Activated CD4-positive, alpha-beta T cell treated with anti-CD3 and anti-CD28 coated beads for 24 hours (primary cell): ENCODE data around the gene AKAP13.

Experiments
- DNase-seq, 2 donors: peaks; one replicate each; pipeline ENCODE4 v3.0.0-alpha.2; 2020; ENCODE audit warnings: low read depth in 2 of 2

The AKAP13 gene

GRCh38 chr15:85700767-85701166 lies 320.4 kb downstream of the AKAP13 start:
- DNase-seq = no peak

DNA sequence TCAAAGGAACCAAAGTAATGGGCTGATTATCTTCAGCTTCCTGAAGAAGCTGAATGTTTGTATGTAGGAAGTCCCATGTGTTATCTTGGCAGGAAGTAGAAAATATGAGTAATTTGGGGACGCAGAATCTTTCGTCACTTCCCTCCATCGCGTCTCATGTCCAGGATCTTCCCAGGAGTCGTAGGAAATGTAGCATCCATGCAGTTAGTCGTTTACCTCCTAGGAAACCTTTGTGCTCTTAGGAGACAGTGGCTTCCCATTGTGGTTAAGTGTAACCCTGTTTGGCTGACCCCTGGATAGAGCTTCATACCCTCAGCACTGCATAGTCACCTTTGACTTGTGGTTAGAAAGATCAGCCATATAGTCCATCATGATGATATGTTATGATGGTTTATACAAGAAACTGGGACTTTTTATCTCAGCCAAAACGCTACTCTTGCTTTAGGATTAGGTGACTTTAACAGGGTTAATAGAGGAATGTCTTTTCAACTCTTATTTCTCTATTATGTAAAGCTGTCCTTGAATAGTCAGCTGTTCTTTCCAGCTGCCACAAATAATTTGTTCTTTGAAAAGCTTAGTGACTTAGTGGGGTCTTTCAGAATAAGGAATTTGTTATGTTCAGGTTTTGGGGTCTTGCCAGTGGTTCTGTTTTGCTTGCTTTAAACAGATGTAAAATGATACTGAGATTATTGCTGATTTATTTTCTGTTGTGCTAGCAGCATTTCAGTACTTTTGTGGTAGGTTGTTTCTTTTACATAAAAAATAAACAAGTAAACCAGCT lies 322.1 kb downstream of the AKAP13 start:
- DNase-seq = no peak

GRCh38 chr15:85704066-85704465 lies 323.7 kb downstream of the AKAP13 start:
- DNase-seq = no peak

DNA sequence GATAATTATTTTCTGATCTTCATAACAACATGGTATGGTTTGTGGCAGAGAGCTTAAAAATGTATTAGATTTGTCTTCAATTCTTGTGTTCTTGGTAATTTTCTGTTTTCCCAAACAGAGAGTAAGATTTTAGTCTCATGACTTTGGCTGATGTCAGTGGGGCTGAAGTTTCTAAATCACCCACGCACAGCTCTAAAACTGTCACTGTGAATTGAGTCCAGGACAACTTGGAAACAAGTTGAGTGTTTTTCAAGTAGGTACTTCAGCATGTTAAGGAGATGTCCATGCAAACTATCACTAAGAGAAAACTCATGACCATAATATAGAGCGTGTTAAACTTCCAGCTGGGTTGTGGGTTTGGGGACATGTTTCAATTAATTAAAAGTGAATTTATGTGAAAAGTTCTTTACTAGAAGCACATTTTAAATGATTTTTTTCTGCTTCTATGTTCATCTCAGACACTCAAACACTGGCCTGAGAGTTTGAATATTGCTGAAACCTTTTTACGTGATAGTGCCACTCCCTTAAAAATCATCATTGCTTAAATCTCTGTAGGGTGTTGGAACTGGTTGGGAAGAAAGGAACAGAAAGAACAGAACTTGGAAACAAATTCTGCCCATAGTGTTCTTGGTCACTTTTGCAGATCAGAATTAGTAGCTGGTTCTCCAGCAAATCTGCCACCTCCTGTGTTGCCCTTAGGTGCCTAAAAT lies 324.5 kb downstream of the AKAP13 start:
- DNase-seq = no peak

DNA sequence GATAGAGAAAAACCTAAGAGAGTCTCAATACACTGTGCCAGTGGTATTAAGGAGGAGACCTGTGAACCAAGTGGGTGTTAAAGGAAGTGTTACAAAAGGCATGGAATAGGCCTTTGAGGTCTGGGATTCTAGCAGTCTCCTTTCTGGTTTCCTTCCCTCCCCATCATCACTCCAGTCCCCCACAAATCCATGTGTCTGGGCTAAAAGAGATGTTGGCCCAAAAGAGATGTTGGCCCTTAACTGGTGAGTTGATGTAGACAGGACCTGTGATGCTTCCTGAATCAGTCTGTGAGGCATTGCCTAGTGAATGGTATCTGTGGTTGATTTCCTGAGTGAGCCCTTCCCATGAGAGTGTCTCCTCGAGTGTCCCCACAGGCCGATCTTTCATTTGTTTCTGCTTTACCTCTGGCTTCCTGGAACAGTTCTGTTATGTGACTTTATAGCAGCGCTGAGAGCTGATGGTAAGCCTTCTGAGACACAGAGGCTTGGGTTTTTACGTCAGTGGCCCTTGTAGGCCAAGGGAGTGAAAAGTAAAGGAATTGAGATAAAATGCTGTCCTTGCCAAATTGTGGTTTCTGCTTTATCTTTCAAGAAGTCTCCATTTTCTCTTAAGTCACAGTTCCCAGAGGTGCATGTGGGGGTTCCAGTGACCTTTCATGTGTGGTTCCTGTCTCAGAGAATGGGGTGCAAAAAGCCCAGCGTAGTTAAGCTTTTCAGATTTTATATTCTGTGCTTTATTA lies 326.5 kb downstream of the AKAP13 start:
- no peak for DNase-seq

GRCh38 chr15:85707519-85708338 lies 327.3 kb downstream of the AKAP13 start:
- DNase-seq = no peak

GRCh38 chr15:85708402-85708941 lies 328.1 kb downstream of the AKAP13 start:
- DNase-seq = no peak

GRCh38 chr15:85709250-85709649 lies 328.8 kb downstream of the AKAP13 start:
- no peak for DNase-seq

- DNase-seq = no peak
Observed at GRCh38 chr15:85710340-85710842, 330.0 kb downstream of the AKAP13 start.

GRCh38 chr15:85711580-85712192 lies 331.3 kb downstream of the AKAP13 start:
- DNase-seq = no peak

GRCh38 chr15:85716261-85716660 lies 335.9 kb downstream of the AKAP13 start:
- DNase-seq = no peak

DNA sequence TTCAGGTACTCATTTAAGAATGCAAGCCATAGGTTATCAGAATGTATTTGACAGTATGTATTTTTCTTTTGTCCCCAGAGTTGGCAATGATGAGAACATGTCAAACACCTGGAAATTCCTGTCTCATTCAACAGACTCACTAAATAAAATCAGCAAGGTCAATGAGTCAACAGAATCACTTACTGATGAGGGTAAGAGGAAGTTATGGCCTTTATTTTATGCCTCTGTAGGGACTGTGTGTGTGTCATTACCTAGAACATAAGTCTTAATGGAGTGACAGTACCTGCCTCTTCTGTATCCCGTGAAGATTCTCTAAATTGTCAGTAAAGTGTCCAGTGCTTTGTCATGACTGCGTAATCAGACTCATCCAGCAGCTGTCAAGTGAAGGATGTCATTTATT lies 336.8 kb downstream of the AKAP13 start:
- no peak for DNase-seq

DNA sequence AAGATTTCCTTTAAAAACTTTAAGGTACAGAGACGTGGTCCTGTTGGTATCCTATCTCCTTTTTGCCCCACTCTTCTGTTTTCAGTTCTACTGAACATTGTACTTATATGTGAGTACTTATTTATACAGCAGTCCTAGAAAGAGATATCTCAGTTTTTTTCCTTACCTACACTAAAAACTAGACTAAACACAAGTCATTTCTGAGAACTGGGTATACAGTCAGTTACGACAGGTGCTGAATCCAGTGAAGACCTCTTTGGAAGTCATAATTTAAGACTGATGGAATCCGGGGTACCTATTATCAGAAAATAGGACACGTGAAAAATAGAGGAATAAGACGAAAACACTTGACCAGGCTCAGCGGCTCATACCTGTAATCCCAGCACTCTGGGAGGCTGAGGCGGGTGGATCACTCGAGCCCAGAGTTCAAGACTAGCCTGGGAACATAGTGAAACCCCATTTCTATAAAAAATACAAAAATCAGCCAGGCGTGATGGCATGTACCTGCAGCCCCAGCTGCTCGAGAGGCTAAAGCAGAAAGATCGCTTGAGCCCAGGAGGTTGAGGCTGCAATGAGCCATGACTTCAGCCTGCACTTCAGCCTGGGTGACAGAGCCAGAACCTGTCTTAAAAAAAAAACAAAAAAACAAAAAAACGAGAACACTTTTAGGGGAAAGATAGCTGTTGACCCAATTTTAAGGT lies 338.0 kb downstream of the AKAP13 start:
- DNase-seq = no peak

DNA sequence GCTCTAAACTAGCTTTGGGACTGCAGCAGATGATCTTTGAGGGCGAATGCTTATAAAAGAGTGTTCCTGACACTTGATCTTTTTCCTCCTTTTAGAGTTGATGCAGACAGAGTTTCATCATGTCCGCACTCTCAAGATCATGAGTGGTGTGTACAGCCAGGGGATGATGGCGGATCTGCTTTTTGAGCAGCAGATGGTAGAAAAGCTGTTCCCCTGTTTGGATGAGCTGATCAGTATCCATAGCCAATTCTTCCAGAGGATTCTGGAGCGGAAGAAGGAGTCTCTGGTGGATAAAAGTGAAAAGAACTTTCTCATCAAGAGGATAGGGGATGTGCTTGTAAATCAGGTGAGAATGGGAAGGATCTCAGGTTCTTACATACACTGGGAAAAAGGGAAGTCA lies 338.6 kb downstream of the AKAP13 start:
- no peak for DNase-seq

DNA sequence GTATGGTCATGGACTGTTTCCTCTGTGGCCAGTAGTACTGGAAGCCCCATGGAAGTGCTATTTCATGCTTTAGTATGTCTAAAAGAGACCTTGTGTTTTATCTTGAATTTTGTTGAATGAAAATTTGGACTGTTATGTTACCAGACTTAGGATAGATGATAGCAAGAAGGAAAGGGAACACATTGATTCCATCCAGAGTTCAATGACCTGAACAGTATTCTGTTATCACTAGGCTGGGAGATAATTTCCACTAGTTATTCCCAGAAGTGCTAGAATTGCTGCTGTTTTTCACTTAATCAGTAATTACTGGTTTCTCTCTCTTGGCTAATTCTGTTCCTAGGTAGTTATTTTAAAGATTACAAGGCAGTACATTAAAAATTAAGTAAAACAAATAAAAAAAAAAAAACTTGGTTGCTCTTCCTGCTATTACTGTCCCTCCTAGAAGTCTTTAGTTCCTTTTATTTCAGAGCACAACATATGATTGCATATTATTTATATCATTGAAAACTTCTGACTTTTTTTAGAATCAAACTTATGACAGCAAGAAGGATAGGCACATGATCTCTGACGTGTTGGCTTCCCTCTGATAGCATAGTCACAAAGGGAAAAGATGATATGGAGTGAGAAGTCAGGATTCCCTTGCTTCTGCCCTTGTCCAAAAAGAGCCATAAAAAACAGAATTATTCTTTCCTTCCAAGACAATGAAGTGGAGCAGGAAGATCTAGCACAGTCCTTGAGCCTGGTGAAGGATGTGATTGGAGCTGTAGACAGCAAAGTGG lies 342.2 kb downstream of the AKAP13 start:
- DNase-seq = no peak

DNA sequence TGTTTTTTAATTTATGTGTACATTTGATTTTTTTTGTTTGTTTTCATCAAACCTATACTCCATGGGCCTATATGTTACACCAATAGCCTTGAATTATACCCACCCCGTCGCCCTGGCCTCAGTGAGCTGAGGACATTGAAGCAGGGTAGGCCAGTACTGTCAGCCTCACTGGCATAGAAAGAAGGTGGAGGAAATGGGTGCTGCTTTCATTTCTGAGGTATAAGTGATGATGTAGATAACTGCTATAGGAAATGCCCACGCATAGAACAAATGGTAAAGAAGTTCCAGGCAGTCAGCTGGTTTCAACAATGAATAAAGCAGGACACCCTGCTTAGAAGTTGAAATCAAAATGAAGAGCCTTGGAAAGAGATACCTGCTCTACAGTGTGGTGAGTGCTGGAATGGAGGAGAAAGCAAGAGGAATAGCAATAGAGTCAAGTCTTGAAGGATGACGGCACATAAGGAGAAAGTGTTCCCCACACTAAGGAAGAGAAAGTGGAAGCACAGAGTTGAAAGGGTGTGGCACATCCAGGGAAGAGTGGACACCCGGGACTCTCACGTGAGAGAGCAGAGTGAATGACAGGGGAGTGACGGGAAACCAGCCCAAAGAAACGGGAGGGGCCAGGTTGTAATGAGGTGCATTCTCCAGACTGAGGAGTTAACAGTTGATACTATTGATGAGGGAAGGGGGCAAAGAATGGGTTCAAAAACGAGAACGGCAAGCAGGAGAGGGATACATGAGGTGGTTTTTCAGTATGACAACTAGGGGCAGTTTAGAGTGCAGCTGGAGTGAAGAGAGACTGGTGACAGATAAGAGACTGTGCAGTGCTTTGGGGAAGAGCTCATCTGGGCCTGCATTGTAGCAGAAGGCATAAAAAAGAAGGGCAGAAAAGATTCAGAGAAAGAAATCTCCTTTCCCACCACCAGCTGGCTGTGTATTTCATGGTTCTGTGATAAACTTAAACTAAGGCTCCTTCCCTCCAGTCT lies 343.9 kb downstream of the AKAP13 start:
- no peak for DNase-seq

DNA sequence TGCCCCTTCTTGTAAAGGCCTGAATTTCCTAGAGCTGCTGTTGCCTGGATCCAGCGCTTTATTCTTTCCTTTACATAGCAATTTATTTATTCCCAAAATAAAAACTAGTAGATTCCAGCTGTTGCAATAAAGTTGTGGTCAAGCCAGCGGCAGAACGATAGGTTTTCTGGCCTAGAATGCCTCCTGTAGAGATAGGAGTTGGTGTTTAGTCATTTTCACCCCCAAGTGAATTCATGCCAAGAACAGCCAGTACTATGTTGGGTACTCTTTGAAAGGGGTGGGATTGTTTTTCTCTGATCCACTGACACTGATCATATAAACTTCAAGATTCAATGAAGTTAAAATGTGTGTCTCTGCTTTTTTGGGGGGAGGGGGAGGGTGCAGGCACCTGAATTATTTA lies 344.6 kb downstream of the AKAP13 start:
- DNase-seq = no peak

DNA sequence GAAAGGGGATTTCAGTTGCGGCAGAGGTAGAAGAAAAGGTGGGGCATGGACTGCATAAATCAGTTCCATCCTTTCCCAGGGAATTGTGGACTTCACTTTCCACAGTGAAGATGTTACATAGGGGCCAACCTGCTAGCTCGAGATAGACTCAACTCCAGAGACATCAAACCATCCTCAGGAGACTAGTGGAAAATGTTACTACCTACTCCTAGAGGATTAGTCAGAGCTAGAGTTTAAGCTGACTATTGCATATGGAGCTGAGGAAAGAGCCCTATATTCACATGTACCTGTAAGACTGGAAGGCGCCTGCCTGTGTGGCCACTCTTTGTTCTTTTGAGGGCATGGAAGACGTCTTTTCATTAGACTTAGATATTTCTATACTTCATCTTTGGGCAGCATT lies 345.2 kb downstream of the AKAP13 start:
- DNase-seq = no peak
